GOT3 (cell line): Measurements from ENCODE around the gene PLCH1.
"Not testable (repeated sequence)": the region's sequence is repeated elsewhere in the genome, so short reads cannot be mapped to it uniquely, and the experiment has no call there.

Experiments used
- DNase-seq: peaks from one replicate; lab custom pipeline; 2025; ENCODE audit warnings: mixed read lengths; lab: John Stamatoyannopoulos, UW

PLCH1 gene

GRCh38 chr3:155643581-155644165 is 101.2 kb downstream of the PLCH1 start:
- no peak for DNase-seq

- no peak for DNase-seq
Measured at GRCh38 chr3:155641956-155642355, 102.9 kb downstream of the PLCH1 start.

- no peak for DNase-seq
Measured at GRCh38 chr3:155640098-155640497, 104.8 kb downstream of the PLCH1 start.

- DNase-seq: no peak
Measured at GRCh38 chr3:155639462-155640055, 105.3 kb downstream of the PLCH1 start.

GRCh38 chr3:155638461-155638860 is 106.4 kb downstream of the PLCH1 start:
- not testable (repeated sequence) for DNase-seq

- no peak for DNase-seq
Measured at GRCh38 chr3:155637567-155637966, 107.3 kb downstream of the PLCH1 start.

GRCh38 chr3:155635056-155635455 is 109.8 kb downstream of the PLCH1 start:
- no peak for DNase-seq

GRCh38 chr3:155634121-155634719 is 110.7 kb downstream of the PLCH1 start:
- DNase-seq: no peak

- DNase-seq: no peak
Measured at GRCh38 chr3:155631323-155632019, 113.4 kb downstream of the PLCH1 start.

- DNase-seq: no peak
Measured at GRCh38 chr3:155629556-155629955, 115.3 kb downstream of the PLCH1 start.

GRCh38 chr3:155629056-155629455 is 115.8 kb downstream of the PLCH1 start:
- DNase-seq: no peak

- not testable (repeated sequence) for DNase-seq
Measured at GRCh38 chr3:155622647-155623046, 122.2 kb downstream of the PLCH1 start.

- DNase-seq: not testable (repeated sequence)
Measured at GRCh38 chr3:155620552-155620951, 124.3 kb downstream of the PLCH1 start.

- no peak for DNase-seq
Measured at GRCh38 chr3:155619118-155619915, 125.6 kb downstream of the PLCH1 start.

GRCh38 chr3:155618543-155618942 is 126.3 kb downstream of the PLCH1 start:
- DNase-seq: no peak

GRCh38 chr3:155617346-155617925 is 127.4 kb downstream of the PLCH1 start:
- DNase-seq: no peak

GRCh38 chr3:155615141-155615540 is 129.7 kb downstream of the PLCH1 start:
- not testable (repeated sequence) for DNase-seq

GRCh38 chr3:155614410-155614809 is 130.5 kb downstream of the PLCH1 start:
- not testable (repeated sequence) for DNase-seq

- no peak for DNase-seq
Measured at GRCh38 chr3:155611456-155611855, 133.4 kb downstream of the PLCH1 start.

- DNase-seq: no peak
Measured at GRCh38 chr3:155609586-155609985, 135.3 kb downstream of the PLCH1 start.

- DNase-seq: no peak
Measured at GRCh38 chr3:155608228-155608920, 136.5 kb downstream of the PLCH1 start.
